ENCODE data around the gene HDAC4. TPM values are rescaled to one million over a fixed set of nuclear protein-coding genes. Genes with fewer than 3 reads are reported as not detected.

Gene HDAC4
- polyA plus RNA-seq, 1 donor (not counting 4 experiments of a cell fraction or from before 2014, with no cell fraction given), result 2.9 TPM

DNA sequence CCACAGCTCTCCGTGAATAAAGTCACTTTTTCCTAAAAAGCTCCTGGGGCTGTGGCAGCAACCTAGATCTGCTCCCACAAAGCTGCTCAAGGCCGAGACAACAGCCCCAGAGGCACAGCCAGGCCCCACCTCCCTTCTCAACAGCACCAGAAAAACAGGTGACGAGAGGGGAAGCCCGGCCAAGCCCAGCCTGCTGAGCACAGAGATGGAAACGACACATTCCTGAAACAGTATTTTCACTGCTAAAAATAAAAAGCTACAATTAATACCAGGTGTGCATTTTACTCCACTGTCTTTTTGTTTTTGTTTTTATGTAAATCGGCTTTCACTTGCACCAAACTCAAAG, 199.3 kb downstream of the HDAC4 start:
- DNase-seq (ENCODE audit: low read depth, low spot score) (no peak), FAIRE-seq (no peak)
- Histone ChIP-seq H3K9me1 (ENCODE audit: control insufficient read depth, extremely low read depth, insufficient read depth, low read length) (no peaks in the 10 kb centered on the region), H2AFZ (ENCODE audit: control insufficient read depth, low read length) (no peak overlapping the region), H3K36me3 (ENCODE audit: control insufficient read depth in 2 of 2, extremely low read depth in 1 of 2, insufficient read depth in 2 of 2, low read length in 2 of 2) (no peaks in the 10 kb centered on the region), H4K20me1 (ENCODE audit: control insufficient read depth, extremely low read depth, insufficient read depth, low read length) (peaks cover 6% of the 10 kb centered on the region), H3K9ac (ENCODE audit: control insufficient read depth, extremely low read depth, insufficient read depth, low read length) (no peak overlapping the region), H3K9me3 (ENCODE audit: control insufficient read depth, low read depth, low read length) (no peaks in the 10 kb centered on the region), H3K27me3 (ENCODE audit: control insufficient read depth, extremely low read depth, insufficient read depth, low read length) (no peaks in the 10 kb centered on the region), H3K4me3 (ENCODE audit: control insufficient read depth in 2 of 3, extremely low read depth in 1 of 3, insufficient read depth in 2 of 3, low read depth in 1 of 3, low read length in 3 of 3) (no peak overlapping the region), H3K4me2 (ENCODE audit: control insufficient read depth, extremely low read depth, insufficient read depth, low read depth, low read length) (no peak overlapping the region), H3K27ac (ENCODE audit: control insufficient read depth, insufficient read depth, low read length) (no peak overlapping the region), H3K79me2 (ENCODE audit: control insufficient read depth, insufficient read depth, low read length) (no peaks in the 10 kb centered on the region), H3K4me1 (ENCODE audit: control insufficient read depth, extremely low read depth, insufficient read depth, low read length) (peaks cover 7% of the 10 kb centered on the region)
- dilution Hi-C loops (cut with MboI; ENCODE audit: extremely low pct_ligation_motif_present, low sequenced_read_pairs), result no loop called here
- TF ChIP-seq, protein P1, sequence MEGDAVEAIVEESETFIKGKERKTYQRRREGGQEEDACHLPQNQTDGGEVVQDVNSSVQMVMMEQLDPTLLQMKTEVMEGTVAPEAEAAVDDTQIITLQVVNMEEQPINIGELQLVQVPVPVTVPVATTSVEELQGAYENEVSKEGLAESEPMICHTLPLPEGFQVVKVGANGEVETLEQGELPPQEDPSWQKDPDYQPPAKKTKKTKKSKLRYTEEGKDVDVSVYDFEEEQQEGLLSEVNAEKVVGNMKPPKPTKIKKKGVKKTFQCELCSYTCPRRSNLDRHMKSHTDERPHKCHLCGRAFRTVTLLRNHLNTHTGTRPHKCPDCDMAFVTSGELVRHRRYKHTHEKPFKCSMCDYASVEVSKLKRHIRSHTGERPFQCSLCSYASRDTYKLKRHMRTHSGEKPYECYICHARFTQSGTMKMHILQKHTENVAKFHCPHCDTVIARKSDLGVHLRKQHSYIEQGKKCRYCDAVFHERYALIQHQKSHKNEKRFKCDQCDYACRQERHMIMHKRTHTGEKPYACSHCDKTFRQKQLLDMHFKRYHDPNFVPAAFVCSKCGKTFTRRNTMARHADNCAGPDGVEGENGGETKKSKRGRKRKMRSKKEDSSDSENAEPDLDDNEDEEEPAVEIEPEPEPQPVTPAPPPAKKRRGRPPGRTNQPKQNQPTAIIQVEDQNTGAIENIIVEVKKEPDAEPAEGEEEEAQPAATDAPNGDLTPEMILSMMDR (optimal IDR thresholded peaks at IDR 0.05 in 1 of 3, IDR thresholded peaks at IDR 0.05 in 1 of 3, conservative IDR thresholded peaks at IDR 0.05 in 1 of 3; ENCODE audit: extremely low read depth in 1 of 3, insufficient read depth in 2 of 3, low read length in 3 of 3), result no peak
- no peak for TF ChIP-seq EZH2 (IDR thresholded peaks at IDR 0.05; ENCODE audit: low read length)

DNA sequence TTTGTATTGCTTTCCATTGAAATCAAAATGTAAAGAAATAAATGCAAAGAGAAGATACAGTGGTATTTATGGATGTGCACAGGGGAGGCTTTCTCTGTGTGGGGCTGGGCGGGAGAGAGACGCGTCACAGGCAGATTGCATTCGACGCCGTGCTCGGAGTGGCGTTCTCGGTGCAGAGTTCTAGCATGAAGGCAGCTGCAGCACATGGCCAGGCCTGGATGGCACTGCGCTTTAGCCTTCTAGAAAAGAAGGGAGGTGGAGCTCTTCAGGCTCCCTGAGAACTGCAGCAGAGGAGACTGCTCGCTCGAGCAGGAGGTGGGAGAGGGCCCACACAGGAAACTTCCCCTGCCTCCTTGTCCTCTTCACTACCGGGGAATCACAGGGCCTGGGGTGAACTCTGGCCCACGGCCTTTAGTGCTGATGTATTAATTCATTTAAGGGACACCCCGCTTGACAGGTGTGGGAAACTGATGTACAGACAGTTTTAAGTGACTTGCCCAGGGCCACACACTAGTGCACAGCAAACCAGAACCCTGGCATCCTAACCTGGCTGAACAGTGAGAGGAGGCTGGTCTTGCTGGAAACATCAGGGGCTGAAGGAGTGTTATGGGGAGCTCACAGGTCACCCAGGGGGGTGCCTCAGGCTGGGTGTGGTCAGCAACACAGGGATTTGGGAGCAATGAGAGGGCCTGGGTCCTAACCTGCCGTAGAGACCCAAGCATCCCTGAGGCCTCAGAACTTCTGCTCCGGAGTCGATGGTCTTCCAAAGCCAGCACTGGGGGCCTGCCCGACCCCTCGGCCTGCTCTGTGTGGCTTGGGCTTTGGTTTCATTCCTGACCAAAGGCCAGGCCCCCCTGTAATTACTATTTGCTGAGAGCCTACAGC, 199.9 kb downstream of the HDAC4 start:
- dilution Hi-C loops (cut with MboI; ENCODE audit: extremely low pct_ligation_motif_present, low sequenced_read_pairs), result no loop called here
- Histone ChIP-seq H3K4me3 (ENCODE audit: control insufficient read depth in 2 of 3, extremely low read depth in 1 of 3, insufficient read depth in 2 of 3, low read depth in 1 of 3, low read length in 3 of 3) (no peak overlapping the region), H2AFZ (ENCODE audit: control insufficient read depth, low read length) (no peak overlapping the region), H3K27ac (ENCODE audit: control insufficient read depth, insufficient read depth, low read length) (no peak overlapping the region), H3K27me3 (ENCODE audit: control insufficient read depth, extremely low read depth, insufficient read depth, low read length) (no peaks in the 10 kb centered on the region), H3K79me2 (ENCODE audit: control insufficient read depth, insufficient read depth, low read length) (no peaks in the 10 kb centered on the region), H4K20me1 (ENCODE audit: control insufficient read depth, extremely low read depth, insufficient read depth, low read length) (peaks cover 6% of the 10 kb centered on the region), H3K36me3 (ENCODE audit: control insufficient read depth in 2 of 2, extremely low read depth in 1 of 2, insufficient read depth in 2 of 2, low read length in 2 of 2) (no peaks in the 10 kb centered on the region), H3K4me1 (ENCODE audit: control insufficient read depth, extremely low read depth, insufficient read depth, low read length) (peaks cover 7% of the 10 kb centered on the region), H3K9ac (ENCODE audit: control insufficient read depth, extremely low read depth, insufficient read depth, low read length) (no peak overlapping the region), H3K9me1 (ENCODE audit: control insufficient read depth, extremely low read depth, insufficient read depth, low read length) (no peaks in the 10 kb centered on the region), H3K9me3 (ENCODE audit: control insufficient read depth, low read depth, low read length) (no peaks in the 10 kb centered on the region), H3K4me2 (ENCODE audit: control insufficient read depth, extremely low read depth, insufficient read depth, low read depth, low read length) (no peak overlapping the region)
- TF ChIP-seq EZH2 (IDR thresholded peaks at IDR 0.05; ENCODE audit: low read length), result no peak
- TF ChIP-seq, protein P1 (optimal IDR thresholded peaks at IDR 0.05 in 1 of 3, IDR thresholded peaks at IDR 0.05 in 1 of 3, conservative IDR thresholded peaks at IDR 0.05 in 1 of 3; ENCODE audit: extremely low read depth in 1 of 3, insufficient read depth in 2 of 3, low read length in 3 of 3), result no peak
- DNase-seq (ENCODE audit: low read depth, low spot score) (no peak), FAIRE-seq (no peak)
